AG10803 (cell line): ENCODE measurements around the gene RELN.
"Not testable (repeated sequence)": the region's sequence is repeated elsewhere in the genome, so short reads cannot be mapped to it uniquely, and the experiment has no call there.

Source experiments
- DNase-seq: peaks from one replicate; pipeline ENCODE4 v3.0.0; 2010; ENCODE audit warnings: low read depth
- H3K4me3 ChIP-seq: 2 replicates; pipeline ENCODE4 v1.5.1; 2011; ENCODE audit warnings: mild to moderate bottlenecking, low read length, control low read depth
- TF ChIP-seq, protein P1 (sequence below): conservative IDR thresholded peaks from 2 replicates; pipeline ENCODE4 v1.5.1; 2011; ENCODE audit warnings: mild to moderate bottlenecking, low read length, control low read depth, inconsistent platforms

The RELN gene

DNA sequence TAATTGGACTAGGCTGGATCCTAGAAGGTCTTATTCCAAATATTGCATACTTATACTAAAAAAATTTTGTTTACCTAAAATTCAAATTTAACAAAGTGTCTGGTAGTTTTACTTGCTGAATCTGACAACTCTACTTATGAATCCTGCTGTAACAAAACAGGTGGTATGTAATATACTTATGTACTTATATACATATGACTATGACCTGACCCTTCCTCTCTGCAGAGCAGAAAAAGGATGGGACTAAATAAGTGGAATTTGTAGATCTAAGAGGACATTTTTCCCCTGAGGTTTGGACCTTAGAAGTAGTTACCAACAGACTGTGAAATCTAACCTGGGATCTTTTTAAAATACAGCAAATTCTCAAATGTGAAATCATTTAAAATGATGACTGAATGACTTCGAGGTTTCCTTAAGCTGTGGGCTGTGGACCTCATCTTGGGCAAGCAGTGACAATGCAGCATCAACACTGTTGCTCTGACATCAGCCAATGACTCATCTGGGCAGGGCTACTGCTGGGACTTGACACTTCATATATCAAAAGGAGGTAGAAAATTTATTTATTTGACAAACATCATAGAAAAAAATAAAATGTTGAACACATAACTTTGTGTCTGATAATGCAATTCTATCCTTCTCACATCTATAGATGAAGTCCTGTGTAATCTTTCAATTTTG is 73.6 kb downstream of the RELN start:
- no peak overlapping the region for H3K4me3 ChIP-seq
- no peak for DNase-seq
- TF ChIP-seq, protein P1, sequence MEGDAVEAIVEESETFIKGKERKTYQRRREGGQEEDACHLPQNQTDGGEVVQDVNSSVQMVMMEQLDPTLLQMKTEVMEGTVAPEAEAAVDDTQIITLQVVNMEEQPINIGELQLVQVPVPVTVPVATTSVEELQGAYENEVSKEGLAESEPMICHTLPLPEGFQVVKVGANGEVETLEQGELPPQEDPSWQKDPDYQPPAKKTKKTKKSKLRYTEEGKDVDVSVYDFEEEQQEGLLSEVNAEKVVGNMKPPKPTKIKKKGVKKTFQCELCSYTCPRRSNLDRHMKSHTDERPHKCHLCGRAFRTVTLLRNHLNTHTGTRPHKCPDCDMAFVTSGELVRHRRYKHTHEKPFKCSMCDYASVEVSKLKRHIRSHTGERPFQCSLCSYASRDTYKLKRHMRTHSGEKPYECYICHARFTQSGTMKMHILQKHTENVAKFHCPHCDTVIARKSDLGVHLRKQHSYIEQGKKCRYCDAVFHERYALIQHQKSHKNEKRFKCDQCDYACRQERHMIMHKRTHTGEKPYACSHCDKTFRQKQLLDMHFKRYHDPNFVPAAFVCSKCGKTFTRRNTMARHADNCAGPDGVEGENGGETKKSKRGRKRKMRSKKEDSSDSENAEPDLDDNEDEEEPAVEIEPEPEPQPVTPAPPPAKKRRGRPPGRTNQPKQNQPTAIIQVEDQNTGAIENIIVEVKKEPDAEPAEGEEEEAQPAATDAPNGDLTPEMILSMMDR: no peak

DNA sequence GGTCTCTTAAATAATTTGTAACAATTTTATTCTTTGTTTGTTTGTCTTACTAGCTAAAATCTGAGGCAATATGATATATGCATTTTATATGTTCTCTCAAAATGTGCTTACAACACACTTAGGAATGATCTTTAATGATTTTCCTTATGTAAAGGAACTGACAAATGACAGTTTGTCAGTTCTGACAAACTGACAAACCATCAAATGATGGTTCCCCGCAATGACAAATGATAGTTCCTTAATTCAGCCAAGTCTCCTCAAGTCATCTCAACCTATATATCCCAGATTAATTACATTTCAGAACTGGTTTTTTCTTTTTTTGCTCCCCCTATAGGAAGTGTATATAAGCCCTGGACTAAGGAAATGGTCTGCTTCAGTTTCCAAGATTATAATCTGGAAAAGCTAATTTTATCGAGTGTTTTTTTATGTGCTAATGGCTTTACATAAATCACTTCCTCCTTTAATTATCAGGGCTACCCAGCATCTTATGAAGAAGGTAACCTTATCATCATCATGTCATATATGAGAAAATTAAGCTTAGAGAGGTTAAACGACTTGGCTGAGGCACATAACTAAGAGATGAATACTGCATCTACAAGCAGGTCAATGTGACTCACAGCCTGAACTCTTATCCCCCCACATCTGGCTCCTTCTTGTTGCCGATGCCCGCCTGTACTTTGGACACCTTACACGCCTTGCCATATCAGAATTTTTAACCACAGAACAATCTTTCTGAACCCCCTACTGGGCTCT is 75.1 kb downstream of the RELN start:
- H3K4me3 ChIP-seq: no peak overlapping the region
- TF ChIP-seq, protein P1: no peak
- no peak for DNase-seq

DNA sequence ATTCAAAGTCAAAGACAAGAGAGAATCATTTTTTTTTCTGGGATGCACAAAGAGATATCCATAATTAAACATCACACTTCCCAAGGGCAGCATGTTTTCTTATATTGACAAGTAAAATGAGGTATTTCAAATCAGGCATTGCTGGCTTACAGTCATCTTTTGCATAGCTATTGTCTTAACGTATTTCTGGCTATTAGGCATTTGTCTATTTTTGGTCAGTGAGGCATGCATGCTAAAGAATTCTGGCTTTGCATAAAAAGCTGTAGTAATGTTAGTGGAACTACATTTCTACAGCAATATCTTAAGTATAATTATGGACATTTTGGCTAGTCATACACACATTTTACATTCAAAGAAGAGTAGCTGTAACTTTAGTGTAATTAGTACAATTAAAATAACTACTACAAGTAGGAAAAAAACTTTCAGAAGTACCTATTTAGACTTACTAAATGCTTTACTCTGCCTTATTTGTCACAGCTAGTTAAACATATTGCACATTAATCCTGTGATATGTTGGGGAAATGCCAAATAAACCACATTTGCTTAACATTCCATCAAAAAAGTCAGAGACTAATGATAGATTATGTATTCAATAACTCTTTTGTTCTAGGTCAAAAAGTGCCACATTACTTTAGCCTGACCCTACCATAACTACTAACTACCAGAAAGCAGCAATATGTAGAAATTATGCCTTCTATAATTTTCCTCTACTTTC is 76.4 kb downstream of the RELN start:
- DNase-seq: no peak
- TF ChIP-seq, protein P1: no peak
- H3K4me3 ChIP-seq: no peak overlapping the region

DNA sequence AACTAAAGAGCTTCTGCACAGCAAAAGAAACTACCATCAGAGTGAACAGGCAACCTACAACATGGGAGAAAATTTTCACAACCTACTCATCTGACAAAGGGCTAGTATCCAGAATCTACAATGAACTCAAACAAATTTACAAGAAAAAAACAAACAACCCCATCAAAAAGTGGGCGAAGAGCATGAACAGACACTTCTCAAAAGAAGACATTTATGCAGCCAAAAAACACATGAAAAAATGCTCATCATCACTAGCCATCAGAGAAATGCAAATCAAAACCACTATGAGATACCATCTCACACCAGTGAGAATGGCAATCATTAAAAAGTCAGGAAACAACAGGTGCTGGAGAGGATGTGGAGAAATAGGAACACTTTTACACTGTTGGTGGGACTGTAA is 78.4 kb downstream of the RELN start:
- H3K4me3 ChIP-seq, DNase-seq: not testable (repeated sequence)

DNA sequence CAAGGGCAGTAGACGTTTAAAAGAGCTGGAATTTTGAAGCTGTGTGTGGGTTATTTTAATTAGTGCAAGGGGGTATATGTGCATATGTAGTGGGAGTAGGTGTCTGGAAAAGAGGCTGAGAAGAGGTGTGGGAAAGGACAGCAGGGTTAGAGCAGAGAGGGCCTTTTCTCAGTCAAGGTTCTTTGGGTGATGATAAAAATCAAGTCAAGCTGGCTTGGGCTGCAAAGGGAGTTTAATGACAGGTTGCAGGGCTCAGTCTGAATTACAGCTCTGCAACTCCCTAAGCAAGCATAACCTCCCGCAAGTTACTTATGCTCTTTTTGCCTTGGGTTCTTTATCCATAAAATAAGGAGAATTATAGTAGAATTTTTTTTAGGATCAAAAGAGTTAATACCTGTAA is 83.5 kb downstream of the RELN start:
- TF ChIP-seq, protein P1: no peak
- no peak overlapping the region for H3K4me3 ChIP-seq
- no peak for DNase-seq

DNA sequence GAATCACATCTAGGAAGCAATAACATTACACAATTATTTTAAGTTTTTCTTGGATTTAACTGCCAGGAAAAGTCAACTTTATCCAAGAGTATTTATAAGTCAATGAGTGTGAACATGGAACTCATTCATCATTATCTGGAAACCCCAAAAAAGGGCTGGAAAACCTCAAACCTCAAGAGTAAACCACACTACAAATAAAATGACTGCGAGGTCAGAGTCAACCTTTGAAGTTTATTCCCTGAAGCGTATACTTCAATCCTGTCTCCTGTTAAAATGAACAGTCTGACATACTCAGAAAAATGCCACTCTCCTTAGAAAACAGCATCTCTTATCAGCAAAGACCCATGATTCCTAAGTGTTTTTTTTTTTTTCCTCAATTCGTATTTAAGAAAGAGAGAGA is 86.5 kb downstream of the RELN start:
- H3K4me3 ChIP-seq: no peak overlapping the region
- no peak for DNase-seq
- TF ChIP-seq, protein P1: no peak

DNA sequence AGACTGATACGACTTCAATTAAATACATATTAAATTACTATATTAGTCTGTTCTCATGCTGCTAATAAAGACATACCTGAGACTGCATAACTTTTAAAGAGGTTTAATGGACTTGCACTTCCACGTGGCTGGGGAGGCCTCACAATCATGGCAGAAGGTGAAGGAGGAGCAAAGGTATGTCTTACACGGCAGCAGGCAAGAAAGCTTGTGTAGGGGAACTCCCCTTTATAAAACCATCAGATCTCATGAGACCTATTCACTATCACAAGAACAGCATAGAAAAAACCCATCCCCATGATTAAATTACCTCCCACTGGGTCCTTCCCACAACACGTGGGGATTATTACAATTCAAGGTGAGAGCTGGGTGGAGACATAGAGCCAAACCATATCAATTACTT is 92.6 kb downstream of the RELN start:
- not testable (repeated sequence) for H3K4me3 ChIP-seq, DNase-seq
